Naive thymus-derived CD8-positive, alpha-beta T cell (primary cell): ENCODE measurements around the gene UBD. TPM values are rescaled to one million over a fixed set of nuclear protein-coding genes. Genes with fewer than 3 reads are reported as not detected.

Experiments used
- ATAC-seq, 2 donors: fragments of 150-1000 bp; cut with Tn5 transposase in 1 of 2; sonication (Bioruptor Pico), chemical (Tn5 transposase) in 1 of 2; 1 replicate in 1 of 2; 2 replicates in 1 of 2; pipeline ENCODE4 v1.10.0; 2021; ENCODE audit warnings: mild to moderate bottlenecking in 2 of 2, moderate library complexity in 2 of 2
- POLR2A ChIA-PET: fragments of 350-600 bp; sonication (Branson Sonifier 250); formaldehyde crosslinking; loops from one replicate; lab custom pipeline; 2021; ENCODE audit warnings: antibody characterized with exemption; lab: Charles Lee
- DNase-seq, 10 donors: peaks; one replicate each; pipeline versions ENCODE4 v3.0.0 to v3.0.0-alpha.2; 2020 to 2022
- H3K27ac Mint-ChIP-seq, 10 donors: one replicate each; pipeline ENCODE4 v1.8.0; 2020 to 2022; ENCODE audit warnings: mild to moderate bottlenecking in 10 of 10, mixed read lengths in 10 of 10, moderate library complexity in 4 of 10, inconsistent platforms in 1 of 10
- H3K27me3 Mint-ChIP-seq, 5 donors: one replicate each; pipeline ENCODE4 v1.8.0; 2021 to 2022; ENCODE audit warnings: mixed read lengths in 5 of 5
- H3K36me3 Mint-ChIP-seq, 3 donors: one replicate each; pipeline ENCODE4 v1.8.0; 2020 to 2022; ENCODE audit warnings: mixed read lengths in 3 of 3, mild to moderate bottlenecking in 2 of 3, inconsistent platforms in 1 of 3
- H3K4me1 Mint-ChIP-seq, 4 donors: one replicate each; pipeline ENCODE4 v1.8.0; 2021 to 2022; ENCODE audit warnings: mixed read lengths in 4 of 4
- H3K4me3 Mint-ChIP-seq, 10 donors: one replicate each; pipeline ENCODE4 v1.8.0; 2020 to 2022; ENCODE audit warnings: mild to moderate bottlenecking in 10 of 10, mixed read lengths in 10 of 10, moderate library complexity in 6 of 10, inconsistent platforms in 1 of 10
- H3K9me3 Mint-ChIP-seq, 9 donors: one replicate each; pipeline ENCODE4 v1.8.0; 2020 to 2022; ENCODE audit warnings: mixed read lengths in 9 of 9, mild to moderate bottlenecking in 3 of 9, inconsistent platforms in 1 of 9, moderate library complexity in 1 of 9
- polyA plus RNA-seq, 3 donors: library from polyadenylated mRNA; unstranded; fragments of 300-500 nt; fragmentation: Illumina TruSeq; gene quantifications; one replicate each; pipeline ENCODE4 v1.2.3, GENCODE V29; 2021
- total RNA-seq, 8 experiments: library from RNA in 2 of 8; stranded (reverse) in 2 of 8; gene quantifications; one replicate each; pipeline ENCODE4 v1.2.3 and lab custom pipeline; 2021 to 2026

UBD gene
- total and polyA plus RNA-seq, 5 experiments from 2014 or later = not detected

GRCh38 chr6:29557320-29557719, 2.2 kb downstream of the UBD start:
- POLR2A ChIA-PET = no interaction called here
- Mint-ChIP-seq H3K27ac (no peak overlapping the region), H3K9me3 (no peaks in the 10 kb centered on the region), H3K4me1 (peaks cover 5 to 18% (median 14%) of the 10 kb centered on the region in 4 donors), H3K36me3 (peaks cover 0 to 4% (median 0%) of the 10 kb centered on the region in 3 donors), H3K4me3 (no peak overlapping the region), H3K27me3 (peaks cover 42 to 90% (median 59%) of the 10 kb centered on the region in 5 donors)
- no peak for ATAC-seq
- DNase-seq = no peak

DNA sequence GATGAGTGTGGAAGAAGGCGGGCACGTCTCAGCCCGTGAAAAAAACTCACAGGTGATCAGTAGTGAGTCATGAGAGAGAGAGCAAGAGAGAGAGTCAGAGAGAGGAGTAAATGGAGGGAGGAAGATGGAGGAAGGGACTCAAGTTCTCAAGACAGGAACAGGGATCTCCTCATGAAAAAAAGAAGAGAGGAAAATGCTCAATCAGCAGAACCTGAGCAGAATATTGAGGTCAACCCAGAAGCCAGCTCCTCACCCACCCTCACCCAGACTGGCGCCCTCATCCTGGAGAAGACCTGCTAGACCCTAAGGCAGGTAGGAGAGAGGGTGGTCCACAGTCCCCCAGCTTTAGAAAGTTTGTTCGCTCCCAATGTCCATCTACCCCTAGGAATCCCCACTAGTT, 4.8 kb downstream of the UBD start:
- no peak for ATAC-seq
- peaks cover 37 to 77% (median 60%) of the 10 kb centered on the region in 5 donors for H3K27me3 Mint-ChIP-seq
- H3K4me1 Mint-ChIP-seq = peaks cover 5 to 18% (median 14%) of the 10 kb centered on the region in 4 donors
- no peak for DNase-seq
- H3K36me3 Mint-ChIP-seq = peaks cover 0 to 4% (median 0%) of the 10 kb centered on the region in 3 donors
- H3K9me3 Mint-ChIP-seq = no peaks in the 10 kb centered on the region
- H3K4me3 Mint-ChIP-seq = peak overlapping the region in 1 of 10 donors; percentile 11
- POLR2A ChIA-PET = no interaction called here
- peak overlapping the region in 1 of 10 donors; percentile 49 for H3K27ac Mint-ChIP-seq

GRCh38 chr6:29553268-29554057, 6.1 kb downstream of the UBD start:
- peak overlapping the region in 3 of 10 donors; percentile 13 to 82 (median 18) for H3K27ac Mint-ChIP-seq
- DNase-seq = peak in 3 of 10 donors; percentile 9 to 16 (median 13)
- H3K4me1 Mint-ChIP-seq = peaks cover 5 to 18% (median 14%) of the 10 kb centered on the region in 4 donors
- POLR2A ChIA-PET = interaction anchor here (0.6 kb wide), 1 partner anchor 93 kb away, joined by 3 read pairs; no protein-coding TSS in a partner anchor
- H3K27me3 Mint-ChIP-seq = peaks cover 37 to 77% (median 64%) of the 10 kb centered on the region in 5 donors
- peaks cover 0 to 4% (median 0%) of the 10 kb centered on the region in 3 donors for H3K36me3 Mint-ChIP-seq
- H3K9me3 Mint-ChIP-seq = no peaks in the 10 kb centered on the region
- peak; percentile 65 to 80 for ATAC-seq
- peak overlapping the region; percentile 74 to 94 (median 90) for H3K4me3 Mint-ChIP-seq

DNA sequence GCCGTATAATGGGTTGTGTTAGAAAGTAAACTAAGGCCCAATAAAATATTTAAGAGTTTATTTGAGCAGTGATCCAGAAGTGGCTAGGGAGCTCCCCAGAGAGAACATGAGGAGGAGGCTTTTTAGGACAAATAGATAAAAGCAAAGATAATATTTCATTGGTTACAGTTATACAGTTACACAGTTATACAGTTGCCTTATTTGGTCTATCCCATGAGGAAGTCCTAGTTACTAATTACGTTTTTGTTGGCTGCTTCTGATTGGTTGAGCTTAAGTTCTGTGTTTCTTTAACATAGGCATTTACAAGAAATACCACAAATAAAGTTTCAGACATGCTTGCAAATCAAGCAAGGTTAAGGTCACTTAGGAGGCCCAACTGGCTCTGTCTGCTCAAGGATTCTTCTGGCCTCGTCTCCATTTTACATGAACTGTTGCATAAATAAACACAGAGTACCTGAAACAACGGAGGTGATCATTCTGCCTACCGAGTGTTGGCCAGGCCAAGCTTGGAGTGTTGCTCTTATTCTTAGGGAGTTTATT, 7.0 kb downstream of the UBD start:
- peak; percentile 85 to 86 for ATAC-seq
- Mint-ChIP-seq H3K4me3 (peak overlapping the region; percentile 74 to 94 (median 90)), H3K27me3 (peaks cover 37 to 77% (median 64%) of the 10 kb centered on the region in 5 donors), H3K27ac (peak overlapping the region in 2 of 10 donors; percentile 6 to 28), H3K9me3 (no peaks in the 10 kb centered on the region), H3K36me3 (peaks cover 0 to 4% (median 0%) of the 10 kb centered on the region in 3 donors), H3K4me1 (peaks cover 5 to 18% (median 14%) of the 10 kb centered on the region in 4 donors)
- DNase-seq = peak in 5 of 10 donors; percentile 9 to 68 (median 58)
- POLR2A ChIA-PET = interaction anchor here (0.6 kb wide), 1 partner anchor 92 kb away, joined by 3 read pairs; no protein-coding TSS in a partner anchor

DNA sequence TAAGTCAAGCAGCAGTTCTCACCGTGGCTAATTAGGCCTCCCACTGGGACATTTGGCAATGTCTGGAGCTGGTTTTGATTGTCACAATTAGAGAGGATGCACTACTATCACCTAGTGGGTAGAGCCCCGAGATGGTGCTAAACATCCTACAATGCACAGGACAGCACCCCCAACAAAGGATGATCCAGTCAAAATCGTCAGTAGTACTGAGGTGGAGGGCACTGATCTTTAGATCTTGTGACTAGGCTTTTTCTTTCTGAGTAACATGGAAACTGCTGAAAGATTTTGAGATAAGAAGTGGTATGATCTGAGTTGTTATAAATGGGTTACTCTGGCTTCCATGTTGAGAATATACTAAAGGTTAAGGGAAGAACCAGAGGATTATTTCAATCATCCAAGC, 12.0 kb downstream of the UBD start:
- Mint-ChIP-seq H3K27ac (no peak overlapping the region), H3K27me3 (peaks cover 28 to 58% (median 43%) of the 10 kb centered on the region in 5 donors), H3K4me1 (peaks cover 0 to 3% (median 0%) of the 10 kb centered on the region in 4 donors), H3K4me3 (no peak overlapping the region), H3K36me3 (no peaks in the 10 kb centered on the region), H3K9me3 (peaks cover 0 to 6% (median 0%) of the 10 kb centered on the region in 9 donors)
- no peak for DNase-seq
- no peak for ATAC-seq
- POLR2A ChIA-PET = no interaction called here

DNA sequence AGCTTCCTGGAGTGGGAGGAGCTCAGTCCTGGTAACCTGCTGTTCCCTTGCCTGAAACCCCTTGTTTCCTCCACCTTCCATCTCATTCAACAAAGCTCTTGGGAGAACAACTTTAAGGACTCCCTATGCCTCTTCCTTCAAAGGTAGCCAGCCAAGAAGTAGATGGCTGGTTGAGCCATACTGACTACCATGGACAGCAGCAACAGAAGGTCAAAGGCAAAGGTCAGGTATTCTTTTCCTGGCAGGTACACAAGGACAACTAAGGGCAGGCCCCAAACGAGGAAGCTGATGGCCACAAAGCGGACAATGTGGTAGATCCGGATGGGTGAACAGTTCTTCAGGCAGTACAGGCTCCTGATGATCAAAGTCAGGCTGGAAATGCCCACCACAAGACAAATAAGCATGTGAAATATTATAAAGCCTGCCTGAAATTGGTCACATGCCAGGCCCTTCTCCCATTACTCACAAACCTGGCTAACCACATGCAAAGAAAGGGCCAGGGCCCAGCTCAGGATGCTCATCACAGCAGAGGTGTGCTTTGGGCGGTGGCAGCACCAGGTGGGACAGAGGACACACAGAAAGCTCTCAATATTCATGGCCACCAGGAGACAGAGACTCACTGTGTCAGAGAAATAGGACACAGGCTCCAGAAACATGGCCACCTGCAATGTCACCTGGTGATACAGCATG, 21.7 kb downstream of the UBD start:
- Mint-ChIP-seq H3K4me1 (no peaks in the 10 kb centered on the region), H3K36me3 (no peaks in the 10 kb centered on the region), H3K4me3 (no peak overlapping the region), H3K27ac (no peak overlapping the region), H3K9me3 (no peaks in the 10 kb centered on the region), H3K27me3 (peaks cover 4 to 32% (median 16%) of the 10 kb centered on the region in 5 donors)
- DNase-seq = no peak
- no peak for ATAC-seq
- POLR2A ChIA-PET = no interaction called here

DNA sequence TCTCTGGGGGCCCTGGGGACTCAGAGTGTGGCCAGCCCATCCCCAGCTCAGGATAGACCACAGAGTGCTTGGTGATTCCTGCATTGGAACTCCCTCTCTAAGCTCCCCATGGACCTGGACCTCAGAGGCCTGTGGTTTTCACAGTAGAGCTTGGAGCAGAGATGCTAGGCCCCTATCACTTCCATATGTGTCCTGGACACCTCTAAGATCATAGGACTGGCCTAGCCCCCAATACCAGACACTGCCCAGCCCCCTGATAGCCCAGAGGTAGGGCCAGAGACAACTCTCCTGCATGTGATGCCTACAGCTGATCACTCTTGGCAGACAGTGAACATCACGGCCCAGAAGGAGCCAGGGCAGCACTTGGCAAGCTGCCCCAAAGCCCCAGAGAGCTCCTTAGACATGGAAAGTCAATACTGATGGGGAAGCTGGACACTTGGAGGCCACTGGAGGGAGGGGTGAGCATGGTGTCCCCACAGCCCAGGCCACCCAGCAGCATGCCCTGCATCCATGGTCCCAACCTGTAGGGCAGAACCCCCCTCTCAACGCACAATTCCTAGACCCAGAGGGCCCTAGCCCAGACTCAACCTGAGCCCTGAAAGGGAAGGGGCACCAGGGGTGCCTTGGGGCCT, 27.1 kb downstream of the UBD start:
- POLR2A ChIA-PET = no interaction called here
- Mint-ChIP-seq H3K27me3 (peaks cover 2 to 11% (median 5%) of the 10 kb centered on the region in 5 donors), H3K4me3 (no peak overlapping the region), H3K36me3 (no peaks in the 10 kb centered on the region), H3K27ac (no peak overlapping the region), H3K4me1 (no peaks in the 10 kb centered on the region), H3K9me3 (peaks cover 0 to 3% (median 0%) of the 10 kb centered on the region in 9 donors)
- DNase-seq (no peak), ATAC-seq (no peak)

- POLR2A ChIA-PET = no interaction called here
- H3K27me3 Mint-ChIP-seq = peaks cover 2 to 15% (median 8%) of the 10 kb centered on the region in 5 donors
- peaks cover 0 to 1% (median 0%) of the 10 kb centered on the region in 4 donors for H3K4me1 Mint-ChIP-seq
- H3K36me3 Mint-ChIP-seq = no peaks in the 10 kb centered on the region
- no peak for ATAC-seq
- peaks cover 0 to 3% (median 0%) of the 10 kb centered on the region in 9 donors for H3K9me3 Mint-ChIP-seq
- no peak overlapping the region for H3K4me3 Mint-ChIP-seq
- DNase-seq = no peak
- no peak overlapping the region for H3K27ac Mint-ChIP-seq
Observed at GRCh38 chr6:29531668-29532067, 27.9 kb downstream of the UBD start.

GRCh38 chr6:29530671-29531310, 28.7 kb downstream of the UBD start:
- Mint-ChIP-seq H3K27me3 (peaks cover 5 to 23% (median 8%) of the 10 kb centered on the region in 5 donors), H3K9me3 (peaks cover 0 to 3% (median 0%) of the 10 kb centered on the region in 9 donors), H3K4me3 (no peak overlapping the region), H3K4me1 (peaks cover 0 to 1% (median 0%) of the 10 kb centered on the region in 4 donors), H3K36me3 (no peaks in the 10 kb centered on the region), H3K27ac (no peak overlapping the region)
- DNase-seq (no peak), ATAC-seq (no peak)
- POLR2A ChIA-PET = no interaction called here

DNA sequence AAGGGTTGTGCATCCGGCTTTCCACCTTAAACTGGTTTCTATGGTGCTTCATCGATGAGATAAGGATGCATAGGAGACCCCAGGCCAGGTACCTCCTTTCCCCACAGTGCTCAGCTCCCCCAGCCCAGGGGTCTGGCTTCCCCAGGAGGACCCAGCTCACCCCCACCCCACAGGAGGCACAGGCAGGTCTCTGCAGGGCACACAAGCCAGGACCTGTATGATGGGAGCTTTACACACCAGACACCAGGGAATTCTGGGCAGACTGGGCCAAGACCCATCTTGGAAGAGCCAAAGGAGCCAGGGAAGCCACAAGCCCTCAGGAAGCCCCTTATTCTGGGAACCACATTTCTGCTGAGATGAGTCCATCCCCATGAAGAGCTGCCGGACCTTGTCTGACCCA, 29.6 kb downstream of the UBD start:
- POLR2A ChIA-PET = no interaction called here
- Mint-ChIP-seq H3K4me1 (peaks cover 0 to 1% (median 0%) of the 10 kb centered on the region in 4 donors), H3K9me3 (peaks cover 0 to 3% (median 0%) of the 10 kb centered on the region in 9 donors), H3K36me3 (no peaks in the 10 kb centered on the region), H3K27me3 (peaks cover 9 to 27% (median 10%) of the 10 kb centered on the region in 5 donors), H3K4me3 (no peak overlapping the region), H3K27ac (no peak overlapping the region)
- ATAC-seq (no peak), DNase-seq (no peak)

DNA sequence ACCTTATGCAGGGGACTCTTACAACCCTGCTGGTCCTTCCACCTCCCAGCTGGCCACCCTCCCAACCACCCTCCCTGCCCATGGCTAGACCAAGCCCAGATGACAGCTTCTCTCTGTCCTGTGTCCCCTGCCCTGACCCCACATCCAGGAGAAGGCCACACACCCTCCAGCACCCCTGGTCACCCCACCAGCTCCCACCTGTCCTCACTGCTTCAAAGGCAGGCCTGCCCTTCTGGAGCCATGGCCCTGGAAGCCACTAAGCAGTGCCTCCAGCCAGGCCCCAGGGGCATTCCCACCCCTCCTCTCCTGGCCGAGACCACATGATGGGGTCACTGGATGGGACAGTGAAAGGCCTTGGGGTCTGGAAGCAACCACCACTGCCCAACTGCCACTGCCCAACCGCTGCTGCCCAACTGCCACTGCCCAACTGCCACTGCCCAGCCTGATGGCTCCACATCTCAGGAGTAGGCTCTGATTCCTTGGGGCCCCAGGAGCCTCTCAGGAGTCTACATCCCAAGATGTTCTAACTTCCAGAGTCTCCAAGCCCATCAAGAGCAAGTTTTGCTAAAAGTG, 30.5 kb downstream of the UBD start:
- ATAC-seq = no peak
- Mint-ChIP-seq H3K4me3 (no peak overlapping the region), H3K9me3 (peaks cover 0 to 3% (median 0%) of the 10 kb centered on the region in 9 donors), H3K27me3 (peaks cover 11 to 32% (median 15%) of the 10 kb centered on the region in 5 donors), H3K36me3 (no peaks in the 10 kb centered on the region), H3K4me1 (peaks cover 0 to 3% (median 0%) of the 10 kb centered on the region in 4 donors), H3K27ac (no peak overlapping the region)
- POLR2A ChIA-PET = no interaction called here
- no peak for DNase-seq
